GM06990 (cell line): ENCODE measurements around the gene ANAPC1.
"Not testable (repeated sequence)": the region's sequence is repeated elsewhere in the genome, so short reads cannot be mapped to it uniquely, and the experiment has no call there.

Source experiments
- DNase-seq: peaks from one replicate; pipeline ENCODE4 v3.0.0-alpha.2; 2011; ENCODE audit not compliant: insufficient read length; ENCODE audit errors: extremely low read depth
- H3K27me3 ChIP-seq: replicated peaks from 2 replicates; pipeline ENCODE4 v1.6.0; 2011; ENCODE audit warnings: low read length; ENCODE audit not compliant: control insufficient read depth, insufficient read depth
- H3K36me3 ChIP-seq: 2 replicates; pipeline ENCODE4 v1.5.1; 2011; ENCODE audit warnings: low read length; ENCODE audit not compliant: control insufficient read depth, insufficient read depth
- H3K4me3 ChIP-seq: replicated peaks from 2 replicates; pipeline ENCODE4 v1.5.1; 2011; ENCODE audit warnings: low read depth, mild to moderate bottlenecking, control low read depth, low read length
- TF ChIP-seq, protein P1 (sequence below): IDR thresholded peaks from 2 replicates; pipeline ENCODE4 v1.5.1; 2011; ENCODE audit warnings: low read length, control low read depth, mild to moderate bottlenecking, inconsistent platforms; ENCODE audit not compliant: insufficient read depth, poor library complexity, severe bottlenecking

ANAPC1 gene

DNA sequence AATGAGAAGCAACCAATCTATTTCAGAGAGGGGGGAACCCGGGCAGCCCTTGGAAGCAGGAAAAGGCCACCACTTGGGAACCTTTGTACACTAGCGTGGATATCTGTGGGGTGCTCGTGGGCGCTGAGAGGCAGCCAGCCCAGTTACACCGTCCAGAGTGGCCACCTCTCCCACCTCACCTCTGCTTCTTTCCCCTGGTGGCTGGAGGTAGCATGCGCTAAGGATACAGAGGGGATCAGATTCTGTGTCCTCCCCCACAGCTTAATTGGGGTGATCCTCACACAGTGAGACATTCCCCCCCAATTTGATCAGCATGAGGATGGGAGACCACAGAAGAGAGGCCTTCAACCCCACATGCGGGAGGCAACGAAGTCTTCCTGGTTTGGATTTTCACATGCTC lies 117.7 kb downstream of the ANAPC1 start:
- not testable (repeated sequence) for H3K36me3 ChIP-seq, DNase-seq, H3K4me3 ChIP-seq, H3K27me3 ChIP-seq

DNA sequence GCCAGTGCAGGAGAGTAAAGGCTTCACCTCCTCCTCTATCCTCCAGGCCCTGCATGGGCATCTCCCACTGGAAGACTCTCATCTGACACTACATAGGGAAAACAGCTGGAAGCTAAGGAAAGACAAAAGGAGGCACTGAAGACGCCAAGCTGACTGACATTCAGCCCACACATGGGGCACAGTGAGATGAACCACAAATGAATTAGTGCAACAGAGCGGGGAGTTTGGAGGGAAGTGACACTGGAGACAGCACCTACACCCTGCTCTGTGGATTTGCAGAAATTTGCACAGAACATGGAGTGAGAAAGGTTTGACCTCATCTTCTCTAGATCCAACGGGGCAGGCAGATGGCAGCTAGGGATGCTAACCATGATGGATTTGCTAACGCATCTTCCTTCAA lies 119.8 kb downstream of the ANAPC1 start:
- not testable (repeated sequence) for DNase-seq, H3K36me3 ChIP-seq, H3K27me3 ChIP-seq, H3K4me3 ChIP-seq

DNA sequence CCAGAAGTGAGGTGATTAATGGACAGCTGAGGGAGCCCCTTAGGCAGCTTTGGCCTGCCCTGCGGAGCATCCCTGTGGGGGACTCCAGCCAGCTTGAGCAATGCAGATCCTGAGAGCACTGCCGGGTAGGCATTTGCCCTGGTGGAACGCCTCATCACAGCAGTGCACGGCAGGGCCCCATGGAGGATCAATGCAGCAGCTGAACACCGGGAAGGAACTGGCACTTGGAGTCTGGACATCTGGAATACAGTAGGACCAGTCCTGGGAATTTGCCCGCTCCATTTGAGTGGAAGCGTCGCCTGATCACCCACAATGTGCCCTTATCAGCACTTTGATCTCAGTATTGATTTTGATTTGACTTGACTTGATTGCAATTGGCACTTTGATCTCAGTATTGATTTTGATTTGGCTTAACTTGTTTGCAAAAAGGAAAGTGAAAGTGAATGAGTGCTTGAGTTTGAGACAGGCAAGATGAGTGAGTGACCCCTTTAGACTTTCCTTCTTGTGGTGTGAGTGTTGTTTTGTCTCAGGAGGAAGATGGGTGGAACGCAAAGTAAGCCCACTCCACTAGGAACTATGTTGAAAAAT lies 123.2 kb downstream of the ANAPC1 start:
- DNase-seq, H3K36me3 ChIP-seq, H3K4me3 ChIP-seq: not testable (repeated sequence)

DNA sequence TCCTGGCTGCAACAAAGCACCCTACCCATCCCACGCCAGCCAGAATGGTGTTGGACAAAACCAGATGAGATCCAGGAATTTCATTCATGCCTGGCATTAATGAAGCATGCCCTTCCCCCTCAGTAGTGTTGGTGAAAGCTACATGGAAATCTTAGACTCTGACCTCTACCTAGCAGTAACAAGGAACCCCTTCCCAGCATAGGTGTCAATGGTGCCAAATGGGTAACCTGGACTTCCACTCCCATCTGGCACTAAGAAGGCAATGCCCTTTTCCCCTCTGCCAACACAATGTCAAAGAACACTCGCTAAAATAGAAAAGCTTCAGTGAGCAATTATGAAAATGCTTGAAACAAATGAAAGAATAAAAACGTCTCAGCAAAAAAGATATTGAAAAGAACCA lies 131.5 kb downstream of the ANAPC1 start:
- DNase-seq, H3K27me3 ChIP-seq, H3K36me3 ChIP-seq, H3K4me3 ChIP-seq: not testable (repeated sequence)

More for the DNA sequence above, 123.2 kb downstream of the ANAPC1 start:
- H3K27me3 ChIP-seq: not testable (repeated sequence)

DNA sequence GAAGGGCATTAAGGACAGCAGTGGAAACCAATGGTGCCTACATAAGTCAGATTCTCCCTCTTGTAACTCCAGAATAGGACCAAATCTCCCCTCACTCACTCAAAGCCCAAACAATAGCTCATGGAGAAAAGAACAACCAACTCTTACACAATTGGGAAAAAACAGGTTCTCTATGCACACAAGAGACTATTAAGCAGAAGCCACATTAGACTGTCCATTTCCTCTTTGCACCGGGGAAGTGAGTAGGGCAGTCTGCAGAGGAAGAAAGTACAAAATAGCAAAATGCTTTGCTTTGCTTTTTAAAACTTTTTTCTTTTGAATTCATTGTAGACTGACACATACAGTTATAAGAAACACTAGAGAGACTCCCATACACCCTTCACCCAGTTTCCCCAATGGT lies 133.4 kb downstream of the ANAPC1 start:
- H3K27me3 ChIP-seq, DNase-seq, H3K36me3 ChIP-seq, H3K4me3 ChIP-seq: not testable (repeated sequence)

DNA sequence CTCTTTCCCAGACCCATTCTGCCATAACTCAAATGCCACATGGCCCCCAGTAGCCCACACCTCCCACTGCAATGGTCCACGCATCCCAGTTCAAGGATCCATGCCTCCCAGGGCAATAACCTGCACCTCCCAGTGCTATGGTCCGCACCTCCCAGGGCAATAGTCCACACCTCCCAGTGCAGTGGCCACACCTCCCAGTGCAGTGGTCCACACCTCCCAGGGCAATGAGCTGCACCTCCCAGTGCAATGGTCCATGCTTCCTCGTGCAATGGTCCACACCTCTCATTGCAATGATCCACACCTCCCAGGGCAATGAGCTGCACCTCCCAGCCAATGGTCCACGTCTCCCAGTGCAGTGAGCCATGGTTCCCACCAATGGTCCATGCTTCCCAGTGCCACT lies 135.6 kb downstream of the ANAPC1 start:
- H3K36me3 ChIP-seq, H3K27me3 ChIP-seq, DNase-seq, H3K4me3 ChIP-seq: not testable (repeated sequence)

DNA sequence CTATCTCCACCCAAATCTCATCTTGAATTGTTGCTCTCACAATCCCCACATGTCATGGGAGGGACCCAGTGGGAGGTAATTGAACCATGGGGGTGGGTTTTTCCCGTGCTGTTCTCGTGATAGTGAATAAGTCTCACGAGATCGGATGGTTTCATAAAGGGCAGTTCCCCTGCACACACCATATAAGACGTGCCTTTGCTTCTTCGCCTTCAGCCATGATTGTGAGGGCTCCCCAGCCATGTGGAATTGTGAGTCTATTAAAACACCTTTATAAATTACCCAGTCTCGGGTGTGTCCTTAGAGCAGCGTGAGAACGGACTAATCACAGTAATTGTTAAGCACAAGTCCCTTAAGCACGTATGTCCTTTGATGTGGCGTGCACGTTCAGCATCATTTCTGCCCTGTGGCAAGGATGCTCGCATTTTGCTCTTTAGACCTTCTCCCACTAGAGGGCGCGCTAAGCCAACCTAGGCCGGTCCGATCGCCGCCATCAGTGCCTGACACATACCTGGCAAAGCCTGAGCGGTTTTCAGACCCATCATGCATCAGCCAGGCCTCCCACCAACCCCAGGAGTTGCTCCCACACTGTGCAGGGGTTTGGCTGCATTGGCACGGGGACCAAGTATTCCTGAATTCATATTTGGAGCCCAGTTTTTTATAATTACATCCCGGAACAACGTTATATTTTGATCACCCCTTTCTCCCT lies 136.4 kb downstream of the ANAPC1 start:
- TF ChIP-seq, protein P1, sequence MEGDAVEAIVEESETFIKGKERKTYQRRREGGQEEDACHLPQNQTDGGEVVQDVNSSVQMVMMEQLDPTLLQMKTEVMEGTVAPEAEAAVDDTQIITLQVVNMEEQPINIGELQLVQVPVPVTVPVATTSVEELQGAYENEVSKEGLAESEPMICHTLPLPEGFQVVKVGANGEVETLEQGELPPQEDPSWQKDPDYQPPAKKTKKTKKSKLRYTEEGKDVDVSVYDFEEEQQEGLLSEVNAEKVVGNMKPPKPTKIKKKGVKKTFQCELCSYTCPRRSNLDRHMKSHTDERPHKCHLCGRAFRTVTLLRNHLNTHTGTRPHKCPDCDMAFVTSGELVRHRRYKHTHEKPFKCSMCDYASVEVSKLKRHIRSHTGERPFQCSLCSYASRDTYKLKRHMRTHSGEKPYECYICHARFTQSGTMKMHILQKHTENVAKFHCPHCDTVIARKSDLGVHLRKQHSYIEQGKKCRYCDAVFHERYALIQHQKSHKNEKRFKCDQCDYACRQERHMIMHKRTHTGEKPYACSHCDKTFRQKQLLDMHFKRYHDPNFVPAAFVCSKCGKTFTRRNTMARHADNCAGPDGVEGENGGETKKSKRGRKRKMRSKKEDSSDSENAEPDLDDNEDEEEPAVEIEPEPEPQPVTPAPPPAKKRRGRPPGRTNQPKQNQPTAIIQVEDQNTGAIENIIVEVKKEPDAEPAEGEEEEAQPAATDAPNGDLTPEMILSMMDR: peak; percentile 32
- not testable (repeated sequence) for DNase-seq, H3K4me3 ChIP-seq, H3K27me3 ChIP-seq, H3K36me3 ChIP-seq

DNA sequence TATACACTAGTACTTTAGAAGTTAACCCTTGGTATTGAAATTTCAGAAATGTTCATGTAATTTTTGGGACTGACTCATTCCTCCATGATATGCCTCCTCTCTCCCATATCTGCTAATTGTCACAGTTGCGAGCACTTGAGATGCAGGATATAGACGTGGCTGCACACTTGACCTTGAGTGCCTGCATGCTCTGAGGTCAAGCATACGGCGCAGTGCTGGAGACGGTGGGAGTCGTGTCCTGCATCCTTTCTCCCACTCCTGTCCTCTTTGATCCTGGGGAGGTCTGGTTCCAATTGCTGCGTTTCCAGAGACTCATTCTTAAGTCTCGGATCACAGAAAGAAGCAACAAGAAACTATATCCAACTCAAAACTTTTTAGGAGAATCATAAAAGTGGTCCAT lies 139.2 kb downstream of the ANAPC1 start:
- not testable (repeated sequence) for H3K36me3 ChIP-seq, DNase-seq, H3K27me3 ChIP-seq, H3K4me3 ChIP-seq

DNA sequence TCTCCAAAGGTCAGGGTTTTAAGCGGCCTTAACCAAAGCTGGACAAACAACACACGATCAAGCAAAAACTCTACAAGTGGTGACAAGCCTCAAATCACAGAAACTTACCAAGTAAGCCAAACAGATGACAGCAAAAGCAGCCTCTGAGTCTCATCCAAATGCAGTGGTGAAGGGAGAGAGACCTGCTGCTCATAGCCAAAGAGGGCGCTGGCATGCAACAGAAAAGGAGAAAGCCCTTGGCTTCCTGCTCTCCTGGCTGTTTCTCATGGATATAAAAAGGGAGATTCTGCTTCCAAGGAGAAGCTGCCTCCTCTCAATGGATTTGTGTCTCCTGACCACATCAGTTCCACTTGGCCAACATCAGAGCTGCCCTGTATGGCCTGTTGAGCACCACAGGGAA lies 142.5 kb downstream of the ANAPC1 start:
- H3K36me3 ChIP-seq, H3K27me3 ChIP-seq, DNase-seq, H3K4me3 ChIP-seq: not testable (repeated sequence)
